Tibial nerve (tissue), 4 donors: ENCODE results near the gene CD300E.

Experiments
- EP300 ChIP-seq, 2 donors: sonication (generic); formaldehyde crosslinking; IDR thresholded peaks; one replicate each; pipeline ENCODE4 v1.6.1; 2017; ENCODE audit warnings: antibody characterized with exemption in 2 of 2, mild to moderate bottlenecking in 1 of 2
- POLR2A ChIP-seq, 2 donors: fragments of 450-650 bp; IDR thresholded peaks; one replicate each; pipeline ENCODE4 v1.6.1; 2017; ENCODE audit warnings: antibody characterized with exemption in 2 of 2, mild to moderate bottlenecking in 2 of 2, moderate library complexity in 2 of 2
- TF ChIP-seq, protein P1 (sequence below), 5 experiments: fragments of 200-600 bp in 3 of 5; fragments of 450-650 bp in 2 of 5; sonication (generic) in 3 of 5; IDR thresholded peaks; one replicate each; pipeline ENCODE4 v1.5.1; 2016 to 2019; ENCODE audit warnings: antibody characterized with exemption in 5 of 5, mild to moderate bottlenecking in 3 of 5, moderate library complexity in 2 of 5

- TF ChIP-seq, protein P1, sequence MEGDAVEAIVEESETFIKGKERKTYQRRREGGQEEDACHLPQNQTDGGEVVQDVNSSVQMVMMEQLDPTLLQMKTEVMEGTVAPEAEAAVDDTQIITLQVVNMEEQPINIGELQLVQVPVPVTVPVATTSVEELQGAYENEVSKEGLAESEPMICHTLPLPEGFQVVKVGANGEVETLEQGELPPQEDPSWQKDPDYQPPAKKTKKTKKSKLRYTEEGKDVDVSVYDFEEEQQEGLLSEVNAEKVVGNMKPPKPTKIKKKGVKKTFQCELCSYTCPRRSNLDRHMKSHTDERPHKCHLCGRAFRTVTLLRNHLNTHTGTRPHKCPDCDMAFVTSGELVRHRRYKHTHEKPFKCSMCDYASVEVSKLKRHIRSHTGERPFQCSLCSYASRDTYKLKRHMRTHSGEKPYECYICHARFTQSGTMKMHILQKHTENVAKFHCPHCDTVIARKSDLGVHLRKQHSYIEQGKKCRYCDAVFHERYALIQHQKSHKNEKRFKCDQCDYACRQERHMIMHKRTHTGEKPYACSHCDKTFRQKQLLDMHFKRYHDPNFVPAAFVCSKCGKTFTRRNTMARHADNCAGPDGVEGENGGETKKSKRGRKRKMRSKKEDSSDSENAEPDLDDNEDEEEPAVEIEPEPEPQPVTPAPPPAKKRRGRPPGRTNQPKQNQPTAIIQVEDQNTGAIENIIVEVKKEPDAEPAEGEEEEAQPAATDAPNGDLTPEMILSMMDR (IDR thresholded peaks at IDR 0.05): no peak
- TF ChIP-seq POLR2A (IDR thresholded peaks at IDR 0.05) (no peak), EP300 (IDR thresholded peaks at IDR 0.05) (no peak)
These were observed 28.3 kb downstream of the CD300E start for GRCh38 chr17:74595037-74595750.
